RWPE2 (cell line): ENCODE data around the gene GRAP2.
"Not testable (repeated sequence)": the region's sequence is repeated elsewhere in the genome, so short reads cannot be mapped to it uniquely, and the experiment has no call there.

Source experiments
- ATAC-seq: fragments of 200-7000 bp; cut with Tn5 transposase; 3 replicates; pipeline ENCODE4 v1.9.1; 2021; ENCODE audit warnings: low read depth
- DNase-seq: peaks from one replicate; pipeline ENCODE4 v3.0.0-alpha.2; 2020; ENCODE audit warnings: low spot score
- H3K27ac ChIP-seq: fragments of 450-650 bp; 2 replicates; pipeline ENCODE4 v1.5.1; 2017; ENCODE audit warnings: mild to moderate bottlenecking; ENCODE audit not compliant: poor library complexity, severe bottlenecking
- H3K27me3 ChIP-seq: fragments of 250-450 bp; sonication (Bioruptor Pico); 2 replicates; pipeline ENCODE4 v1.5.1; 2021; ENCODE audit warnings: mild to moderate bottlenecking, moderate library complexity; ENCODE audit not compliant: insufficient read depth, poor library complexity, severe bottlenecking
- H3K36me3 ChIP-seq: fragments of 250-450 bp; sonication (Bioruptor Pico); 2 replicates; pipeline ENCODE4 v1.5.1; 2020; ENCODE audit warnings: low read depth, mild to moderate bottlenecking, moderate library complexity
- H3K4me1 ChIP-seq: fragments of 250-450 bp; sonication (Bioruptor Pico); 2 replicates; pipeline ENCODE4 v1.5.1; 2021; ENCODE audit warnings: mild to moderate bottlenecking, moderate library complexity; ENCODE audit not compliant: insufficient read depth, poor library complexity, severe bottlenecking
- H3K4me3 ChIP-seq: fragments of 250-450 bp; sonication (Bioruptor Pico); 2 replicates; pipeline ENCODE4 v1.5.1; 2021; ENCODE audit warnings: mild to moderate bottlenecking, moderate library complexity; ENCODE audit not compliant: severe bottlenecking
- H3K9me3 ChIP-seq: fragments of 250-450 bp; sonication (Bioruptor Pico); 2 replicates; pipeline ENCODE4 v1.5.1; 2021; ENCODE audit warnings: mild to moderate bottlenecking, moderate library complexity; ENCODE audit not compliant: severe bottlenecking
- CTCF ChIP-seq: fragments of 450-650 bp; IDR thresholded peaks from one replicate; pipeline ENCODE4 v1.5.1; 2017; ENCODE audit warnings: mild to moderate bottlenecking, moderate library complexity; ENCODE audit not compliant: poor library complexity, severe bottlenecking

The GRAP2 gene

GRCh38 chr22:39898997-39899396 lies 1.9 kb upstream of the GRAP2 start:
- ATAC-seq (no peak), DNase-seq (no peak)
- no peak overlapping the region for H3K27ac ChIP-seq
- no peaks in the 10 kb centered on the region for H3K36me3 ChIP-seq
- peaks cover 8% of the 10 kb centered on the region for H3K27me3 ChIP-seq
- no peak overlapping the region for H3K4me3 ChIP-seq
- no peaks in the 10 kb centered on the region for H3K9me3 ChIP-seq
- TF ChIP-seq CTCF: no peak
- no peaks in the 10 kb centered on the region for H3K4me1 ChIP-seq

- Histone ChIP-seq H3K4me1 (no peaks in the 10 kb centered on the region), H3K4me3 (no peak overlapping the region), H3K36me3 (no peaks in the 10 kb centered on the region), H3K27me3 (peaks cover 5% of the 10 kb centered on the region), H3K9me3 (no peaks in the 10 kb centered on the region), H3K27ac (no peak overlapping the region)
- DNase-seq (no peak), ATAC-seq (no peak)
- TF ChIP-seq CTCF: no peak
Observed at GRCh38 chr22:39901565-39902146, 772 bp downstream of the GRAP2 start.

GRCh38 chr22:39904024-39904423 lies 3.1 kb downstream of the GRAP2 start:
- H3K27me3 ChIP-seq, H3K4me3 ChIP-seq, H3K4me1 ChIP-seq, DNase-seq, H3K36me3 ChIP-seq, H3K27ac ChIP-seq, H3K9me3 ChIP-seq, ATAC-seq: not testable (repeated sequence)

GRCh38 chr22:39904862-39905261 lies 4.0 kb downstream of the GRAP2 start:
- Histone ChIP-seq H3K27ac (no peak overlapping the region), H3K4me1 (no peaks in the 10 kb centered on the region), H3K4me3 (no peak overlapping the region), H3K27me3 (peaks cover 9% of the 10 kb centered on the region), H3K9me3 (no peaks in the 10 kb centered on the region), H3K36me3 (no peaks in the 10 kb centered on the region)
- TF ChIP-seq CTCF: no peak
- DNase-seq (no peak), ATAC-seq (no peak)

GRCh38 chr22:39905687-39906086 lies 4.8 kb downstream of the GRAP2 start:
- no peak for TF ChIP-seq CTCF
- H3K36me3 ChIP-seq: no peaks in the 10 kb centered on the region
- DNase-seq (no peak), ATAC-seq (no peak)
- H3K27ac ChIP-seq: no peak overlapping the region
- peaks cover 9% of the 10 kb centered on the region for H3K27me3 ChIP-seq
- no peak overlapping the region for H3K4me3 ChIP-seq
- no peaks in the 10 kb centered on the region for H3K9me3 ChIP-seq
- H3K4me1 ChIP-seq: no peaks in the 10 kb centered on the region
